PC-3 (cell line): ENCODE measurements around the gene ARHGEF16. TPM values are rescaled to one million over a fixed set of nuclear protein-coding genes. Genes with fewer than 3 reads are reported as not detected.

Experiments
- ATAC-seq: fragments of 200-7000 bp; cut with Tn5 transposase; 2 replicates; pipeline ENCODE4 v1.9.1; 2020; ENCODE audit warnings: mild to moderate bottlenecking, moderate library complexity
- BruUV-seq: library from RNA; stranded (reverse); fragments of 400-500 nt; replicated peaks from 2 replicates; lab custom pipeline; 2021; lab: Mats Ljungman, UMichigan
- CTCF ChIA-PET: fragments of 300-600 bp; sonication (Branson Sonifier 250); formaldehyde crosslinking; loops from one replicate; lab custom pipeline; 2022; ENCODE audit warnings: antibody characterized with exemption; lab: Charles Lee
- POLR2A ChIA-PET: fragments of 300-600 bp; sonication (Branson Sonifier 250); formaldehyde crosslinking; loops from one replicate; lab custom pipeline; 2022; ENCODE audit warnings: antibody characterized with exemption; ENCODE audit not compliant: unreplicated experiment; lab: Charles Lee
- DNase-seq: peaks from one replicate; pipeline ENCODE4 v3.0.0-alpha.2; 2015
- H2AFZ ChIP-seq: fragments of 300-600 bp; sonication (generic); 2 replicates; pipeline ENCODE4 v1.6.0; 2016; ENCODE audit warnings: antibody characterized with exemption, low read length
- H3F3A ChIP-seq: fragments of 300-600 bp; sonication (generic); one replicate; pipeline ENCODE4 v1.6.0; 2017; ENCODE audit warnings: antibody characterized with exemption, low read length, control low read depth, mild to moderate bottlenecking; ENCODE audit not compliant: unreplicated experiment
- H3K27ac ChIP-seq: fragments of 300-600 bp; sonication (generic); 2 replicates; pipeline ENCODE4 v1.5.1; 2016; ENCODE audit warnings: mild to moderate bottlenecking, low read length
- H3K27me3 ChIP-seq: fragments of 300-600 bp; sonication (generic); 2 replicates; pipeline ENCODE4 v1.6.1; 2016; ENCODE audit warnings: low read length, mixed read lengths
- H3K36me3 ChIP-seq: fragments of 300-600 bp; sonication (generic); 2 replicates; pipeline ENCODE4 v1.6.1; 2016; ENCODE audit warnings: low read depth, mixed run types, low read length, mixed read lengths
- H3K4me1 ChIP-seq: fragments of 300-600 bp; sonication (generic); 2 replicates; pipeline ENCODE4 v1.5.1; 2016; ENCODE audit warnings: low read length; ENCODE audit not compliant: insufficient read depth
- H3K4me2 ChIP-seq: fragments of 300-600 bp; sonication (generic); 2 replicates; pipeline ENCODE4 v1.6.0; 2016; ENCODE audit warnings: low read length
- H3K4me3 ChIP-seq: fragments of 300-600 bp; sonication (generic); 2 replicates; pipeline ENCODE4 v1.5.1; 2016; ENCODE audit warnings: mild to moderate bottlenecking, low read length, mixed read lengths
- H3K79me2 ChIP-seq: fragments of 300-600 bp; sonication (generic); 2 replicates; pipeline ENCODE4 v1.6.1; 2017; ENCODE audit warnings: low read length, mixed read lengths
- H3K9ac ChIP-seq: fragments of 300-600 bp; sonication (generic); 2 replicates; pipeline ENCODE4 v1.6.0; 2016; ENCODE audit warnings: mild to moderate bottlenecking, low read length
- H3K9me2 ChIP-seq: fragments of 300-600 bp; sonication (generic); replicated peaks from 2 replicates; pipeline ENCODE4 v1.6.1; 2016; ENCODE audit warnings: mixed run types, low read length, mixed read lengths
- H3K9me3 ChIP-seq: fragments of 300-600 bp; sonication (generic); 2 replicates; pipeline ENCODE4 v1.6.1; 2016; ENCODE audit warnings: low read length, mixed read lengths
- H4K20me1 ChIP-seq: fragments of 300-600 bp; sonication (generic); 2 replicates; pipeline ENCODE4 v1.6.1; 2016; ENCODE audit warnings: low read length, mixed read lengths
- EZH2 ChIP-seq: fragments of 300-600 bp; sonication (generic); IDR thresholded peaks from one replicate; pipeline ENCODE4 v1.6.1; 2017; ENCODE audit warnings: antibody characterized with exemption, mild to moderate bottlenecking, low read length; ENCODE audit not compliant: unreplicated experiment
- EZH2phosphoT487 ChIP-seq: fragments of 300-600 bp; sonication (generic); IDR thresholded peaks from 2 replicates; pipeline ENCODE4 v1.6.1; 2018; ENCODE audit warnings: mild to moderate bottlenecking, antibody characterized with exemption, low read length, borderline replicate concordance
- intact Hi-C: fragments of 100-400 bp; cut with micrococcal nuclease; formaldehyde crosslinking; loops from 2 replicates; pipeline ENCODE4 v1.9.0; 2023
- total RNA-seq: library from RNA; depleted of rRNA; stranded (reverse); fragments of >200 nt; gene quantifications from 2 replicates; pipeline ENCODE4 v1.2.3, GENCODE V29; 2014
- TF ChIP-seq, protein P1 (sequence below): fragments of 300-600 bp; sonication (generic); conservative IDR thresholded peaks from 2 replicates; pipeline ENCODE4 v1.5.1; 2017; ENCODE audit warnings: antibody characterized with exemption, low read depth, mild to moderate bottlenecking, low read length

ARHGEF16 gene
- total RNA-seq, 1 experiment from 2014 or later = 54.3 TPM

DNA sequence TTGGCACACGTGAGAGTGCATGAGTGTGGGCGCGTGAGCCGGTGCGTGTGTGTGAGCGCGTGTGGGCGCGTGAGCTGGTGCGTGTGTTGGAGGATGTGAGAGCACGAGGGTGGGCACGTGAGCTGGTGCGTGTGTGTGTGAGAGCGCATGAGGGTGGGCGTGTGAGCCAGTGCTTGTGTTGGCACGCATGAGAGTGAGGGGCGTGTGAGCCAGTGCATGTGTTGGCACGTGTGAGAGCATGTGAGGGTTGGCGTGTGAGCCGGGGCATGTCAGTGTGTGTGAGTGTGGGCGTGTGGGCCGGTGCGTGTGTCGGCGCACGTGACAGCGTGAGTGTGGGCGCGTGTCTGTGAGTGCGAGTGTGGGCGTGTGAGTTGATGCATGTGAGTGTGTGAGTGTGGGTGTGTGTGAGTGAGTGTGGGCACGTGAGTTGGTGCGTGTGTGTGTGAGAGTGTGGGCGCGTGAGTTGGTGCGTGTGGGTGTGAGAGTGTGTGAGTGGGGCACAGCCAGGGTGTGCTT lies 45.7 kb upstream of the ARHGEF16 start:
- ChIA-PET POLR2A (no interaction called here), CTCF (no interaction called here)
- intact Hi-C loops = no loop called here

DNA sequence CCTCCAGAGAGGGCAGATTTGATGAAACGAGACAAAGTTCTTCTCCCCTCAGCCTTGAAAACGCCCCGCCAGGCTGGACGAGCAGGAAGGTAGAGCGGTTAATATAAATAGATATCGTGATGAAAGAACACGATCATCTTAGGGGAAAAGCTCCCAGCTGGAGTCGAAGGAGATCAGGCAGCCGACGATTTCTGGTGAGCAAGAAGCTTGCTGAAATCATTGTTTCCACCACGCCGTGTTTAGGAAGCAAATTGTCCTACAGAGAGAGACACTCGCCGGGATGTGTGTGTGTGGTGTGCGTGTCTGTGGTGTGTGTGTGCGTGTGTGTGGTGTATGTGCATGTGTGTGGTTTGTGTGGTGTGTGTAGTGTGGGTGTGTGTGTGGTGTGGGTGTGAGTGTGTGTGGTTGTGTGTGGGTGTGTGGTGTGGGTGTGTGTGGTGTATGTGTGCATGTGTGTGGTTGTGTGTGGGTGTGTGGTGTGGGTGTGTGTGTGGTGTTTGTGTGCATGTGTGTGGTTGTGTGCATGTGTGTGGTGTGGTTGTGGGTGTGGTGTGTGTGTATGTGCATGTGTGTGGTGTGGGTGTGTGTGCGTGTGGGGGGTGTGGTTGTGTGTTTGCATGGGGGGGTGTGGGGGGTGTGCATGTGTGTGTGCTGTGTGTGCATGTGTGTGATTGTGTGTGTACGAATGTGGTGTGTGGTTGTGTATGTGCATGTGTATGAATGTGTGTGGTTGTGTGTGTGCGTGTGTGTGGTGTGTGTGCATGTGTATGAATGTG lies 44.9 kb upstream of the ARHGEF16 start:
- POLR2A ChIA-PET = interaction anchor here (1.0 kb wide), 1 partner anchor 535 kb away, joined by 3 read pairs; no protein-coding TSS in a partner anchor
- no peaks in the 10 kb centered on the region for H3F3A ChIP-seq
- intact Hi-C loops = loop anchor here (5.0 kb wide), 1 partner anchor 342 kb away; the partner anchor contains the start of gene PRDM16
- no peaks in the 10 kb centered on the region for H3K4me1 ChIP-seq
- no peaks in the 10 kb centered on the region for H4K20me1 ChIP-seq
- H3K9me2 ChIP-seq = no peaks in the 10 kb centered on the region
- H3K9ac ChIP-seq = no peak overlapping the region
- no peak for ATAC-seq
- no peak overlapping the region for H2AFZ ChIP-seq
- TF ChIP-seq, protein P1, sequence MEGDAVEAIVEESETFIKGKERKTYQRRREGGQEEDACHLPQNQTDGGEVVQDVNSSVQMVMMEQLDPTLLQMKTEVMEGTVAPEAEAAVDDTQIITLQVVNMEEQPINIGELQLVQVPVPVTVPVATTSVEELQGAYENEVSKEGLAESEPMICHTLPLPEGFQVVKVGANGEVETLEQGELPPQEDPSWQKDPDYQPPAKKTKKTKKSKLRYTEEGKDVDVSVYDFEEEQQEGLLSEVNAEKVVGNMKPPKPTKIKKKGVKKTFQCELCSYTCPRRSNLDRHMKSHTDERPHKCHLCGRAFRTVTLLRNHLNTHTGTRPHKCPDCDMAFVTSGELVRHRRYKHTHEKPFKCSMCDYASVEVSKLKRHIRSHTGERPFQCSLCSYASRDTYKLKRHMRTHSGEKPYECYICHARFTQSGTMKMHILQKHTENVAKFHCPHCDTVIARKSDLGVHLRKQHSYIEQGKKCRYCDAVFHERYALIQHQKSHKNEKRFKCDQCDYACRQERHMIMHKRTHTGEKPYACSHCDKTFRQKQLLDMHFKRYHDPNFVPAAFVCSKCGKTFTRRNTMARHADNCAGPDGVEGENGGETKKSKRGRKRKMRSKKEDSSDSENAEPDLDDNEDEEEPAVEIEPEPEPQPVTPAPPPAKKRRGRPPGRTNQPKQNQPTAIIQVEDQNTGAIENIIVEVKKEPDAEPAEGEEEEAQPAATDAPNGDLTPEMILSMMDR = no peak
- TF ChIP-seq EZH2 (no peak), EZH2phosphoT487 (no peak)
- H3K36me3 ChIP-seq = no peaks in the 10 kb centered on the region
- CTCF ChIA-PET = no interaction called here
- no peak overlapping the region for H3K4me3 ChIP-seq
- no peak for DNase-seq
- peaks cover 84% of the 10 kb centered on the region for H3K27me3 ChIP-seq
- no TSS peak for BruUV-seq
- H3K79me2 ChIP-seq = no peaks in the 10 kb centered on the region
- H3K9me3 ChIP-seq = no peaks in the 10 kb centered on the region
- H3K27ac ChIP-seq = no peak overlapping the region
- H3K4me2 ChIP-seq = no peak overlapping the region

More for the DNA sequence above, 45.7 kb upstream of the ARHGEF16 start:
- no peak overlapping the region for H3K27ac ChIP-seq
- H3K27me3 ChIP-seq = peaks cover 84% of the 10 kb centered on the region
- H4K20me1 ChIP-seq = no peaks in the 10 kb centered on the region
- no peaks in the 10 kb centered on the region for H3K4me1 ChIP-seq
- no peaks in the 10 kb centered on the region for H3K79me2 ChIP-seq
- BruUV-seq = no TSS peak
- no peak overlapping the region for H2AFZ ChIP-seq
- no peak overlapping the region for H3K4me3 ChIP-seq
- no peaks in the 10 kb centered on the region for H3F3A ChIP-seq
- no peak for ATAC-seq
- no peaks in the 10 kb centered on the region for H3K9me2 ChIP-seq
- no peak overlapping the region for H3K9ac ChIP-seq
- H3K36me3 ChIP-seq = no peaks in the 10 kb centered on the region
- H3K4me2 ChIP-seq = no peak overlapping the region
- DNase-seq = no peak
- TF ChIP-seq EZH2 (no peak), EZH2phosphoT487 (no peak)
- TF ChIP-seq, protein P1 = no peak
- H3K9me3 ChIP-seq = no peaks in the 10 kb centered on the region
